HG03139 (cell line): ENCODE measurements around the gene PARD3.

Experiments used
- ATAC-seq: cut with Tn5 transposase; IDR thresholded peaks from one replicate; pipeline ENCODE4 v1.9.1; 2021; ENCODE audit not compliant: unreplicated experiment

The PARD3 gene

GRCh38 chr10:34178756-34179155 lies 636.3 kb downstream of the PARD3 start:
- ATAC-seq: no peak

- no peak for ATAC-seq
Observed at GRCh38 chr10:34178196-34178595, 636.9 kb downstream of the PARD3 start.

DNA sequence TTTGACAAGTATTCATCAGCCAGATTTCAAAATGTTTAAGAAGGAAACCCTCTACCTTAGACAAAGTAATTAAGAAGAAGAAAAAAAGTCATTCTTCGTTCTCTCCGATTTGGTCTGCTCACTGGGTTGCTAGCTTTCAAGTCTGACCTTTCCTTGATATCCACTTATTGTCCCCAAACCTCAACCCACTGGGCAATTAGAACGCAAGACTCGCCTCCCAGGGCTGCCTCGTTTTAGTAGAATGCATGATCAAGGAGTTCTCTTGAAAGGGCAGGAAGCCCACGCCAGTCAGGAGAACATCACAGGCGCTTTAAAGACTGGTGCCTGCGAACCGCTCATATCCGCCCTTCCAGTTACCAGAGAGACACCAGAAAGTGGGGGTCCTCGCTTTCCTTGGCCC lies 637.7 kb downstream of the PARD3 start:
- ATAC-seq: no peak

DNA sequence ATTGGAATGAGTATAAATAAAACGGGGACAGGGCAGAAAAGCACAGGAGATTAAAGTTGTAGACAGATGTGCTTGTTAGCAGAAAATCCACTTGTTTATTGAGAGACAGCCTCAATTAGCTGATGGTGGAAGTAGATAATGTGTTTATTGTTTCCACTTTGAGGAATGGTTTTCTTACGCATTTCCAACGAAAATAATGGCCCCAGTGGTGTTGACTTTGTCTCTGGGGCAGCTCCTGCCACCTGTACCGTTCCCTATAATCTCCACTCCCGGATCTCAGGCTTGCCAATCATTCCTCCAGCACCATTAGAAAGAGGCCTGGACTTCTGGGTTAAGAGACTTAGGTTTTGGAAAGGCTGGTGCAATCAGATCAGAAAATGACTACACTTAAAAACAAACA lies 638.7 kb downstream of the PARD3 start:
- no peak for ATAC-seq

- ATAC-seq: no peak
Observed at GRCh38 chr10:34175121-34175520, 640.0 kb downstream of the PARD3 start.

- ATAC-seq: no peak
Observed at GRCh38 chr10:34172936-34173533, 642.1 kb downstream of the PARD3 start.

DNA sequence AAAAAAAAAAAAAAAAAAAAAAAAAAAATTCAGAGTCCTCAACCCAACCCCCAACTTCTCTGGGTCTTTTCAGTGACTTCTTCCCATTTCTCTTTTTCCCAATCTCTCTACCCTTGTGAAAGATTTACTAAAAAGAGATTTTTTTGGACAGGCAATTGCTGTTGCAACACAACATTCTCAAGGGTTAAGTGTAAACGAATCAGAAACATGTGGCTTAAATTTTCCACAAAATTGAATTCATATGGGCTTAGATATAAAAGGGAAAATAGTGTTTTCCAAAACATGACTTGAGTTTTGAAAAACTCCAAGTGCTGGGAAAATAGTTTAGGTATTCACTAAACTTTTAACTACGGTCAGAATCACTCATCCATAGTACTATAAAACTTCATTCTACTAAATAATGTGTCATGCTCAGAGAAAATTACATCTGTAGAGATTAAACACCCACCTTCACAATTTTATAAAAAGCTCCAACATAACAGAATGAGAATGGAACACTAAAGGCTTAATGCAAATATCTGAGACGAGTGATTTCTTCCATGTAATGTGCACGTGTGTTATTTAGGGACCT lies 643.1 kb downstream of the PARD3 start:
- no peak for ATAC-seq

- ATAC-seq: no peak
Observed at GRCh38 chr10:34169677-34170076, 645.4 kb downstream of the PARD3 start.

GRCh38 chr10:34169131-34169530 lies 646.0 kb downstream of the PARD3 start:
- ATAC-seq: no peak

DNA sequence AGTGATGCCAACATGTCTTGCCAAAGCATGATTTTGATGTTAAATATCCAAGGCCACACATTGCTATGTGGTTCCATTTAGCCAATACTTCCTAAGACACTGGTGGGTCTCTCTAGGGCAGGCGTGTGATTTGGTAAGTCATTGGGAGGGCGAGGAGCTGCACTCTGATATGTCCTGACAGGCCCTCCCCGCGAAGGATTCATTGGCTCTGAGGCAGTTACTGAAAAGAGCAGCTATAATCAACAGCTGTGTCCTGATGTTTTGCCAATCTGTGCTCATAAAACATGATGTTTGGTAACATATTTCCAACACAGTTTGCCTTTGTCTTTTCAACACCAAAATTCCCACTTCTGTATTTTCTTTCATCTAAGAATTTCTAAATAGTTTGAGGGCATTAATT lies 646.7 kb downstream of the PARD3 start:
- no peak for ATAC-seq

DNA sequence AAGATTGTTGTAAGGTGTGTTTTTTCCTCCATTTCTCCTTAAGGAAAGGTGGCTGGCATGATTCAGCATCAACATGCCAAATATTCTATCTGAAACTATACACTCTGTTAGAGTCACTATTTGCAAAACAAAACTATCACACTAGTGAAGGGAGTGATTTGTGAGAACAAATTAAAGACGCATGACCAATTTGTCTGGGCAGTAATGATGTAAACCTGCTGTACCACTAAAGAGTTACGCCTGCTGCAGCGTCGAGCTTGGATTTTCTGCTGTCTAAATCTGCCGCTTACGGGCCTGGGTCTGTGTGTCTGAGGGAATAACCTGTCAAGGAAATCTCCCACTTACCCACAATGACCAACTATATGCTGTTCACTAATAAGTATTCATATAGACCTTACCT lies 648.3 kb downstream of the PARD3 start:
- no peak for ATAC-seq

GRCh38 chr10:34166354-34166753 lies 648.7 kb downstream of the PARD3 start:
- no peak for ATAC-seq

DNA sequence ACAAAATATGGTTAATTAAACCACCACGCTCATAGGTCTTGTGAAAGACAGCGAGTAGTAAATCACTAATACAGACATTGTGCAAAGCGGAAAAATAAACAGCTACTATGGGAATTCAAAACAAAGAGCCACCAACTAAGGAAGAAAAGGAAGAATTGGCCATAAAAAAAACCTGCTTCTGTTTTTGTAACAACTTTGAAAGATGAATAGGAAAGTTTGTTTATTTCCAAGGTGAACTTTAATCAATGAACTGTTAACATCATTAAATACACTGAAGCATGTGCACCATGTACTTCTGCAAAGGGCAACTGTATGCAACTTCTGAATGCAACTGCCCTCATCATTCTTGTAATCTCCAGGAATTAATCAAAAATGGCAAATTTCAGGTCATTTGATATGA lies 651.1 kb downstream of the PARD3 start:
- no peak for ATAC-seq

DNA sequence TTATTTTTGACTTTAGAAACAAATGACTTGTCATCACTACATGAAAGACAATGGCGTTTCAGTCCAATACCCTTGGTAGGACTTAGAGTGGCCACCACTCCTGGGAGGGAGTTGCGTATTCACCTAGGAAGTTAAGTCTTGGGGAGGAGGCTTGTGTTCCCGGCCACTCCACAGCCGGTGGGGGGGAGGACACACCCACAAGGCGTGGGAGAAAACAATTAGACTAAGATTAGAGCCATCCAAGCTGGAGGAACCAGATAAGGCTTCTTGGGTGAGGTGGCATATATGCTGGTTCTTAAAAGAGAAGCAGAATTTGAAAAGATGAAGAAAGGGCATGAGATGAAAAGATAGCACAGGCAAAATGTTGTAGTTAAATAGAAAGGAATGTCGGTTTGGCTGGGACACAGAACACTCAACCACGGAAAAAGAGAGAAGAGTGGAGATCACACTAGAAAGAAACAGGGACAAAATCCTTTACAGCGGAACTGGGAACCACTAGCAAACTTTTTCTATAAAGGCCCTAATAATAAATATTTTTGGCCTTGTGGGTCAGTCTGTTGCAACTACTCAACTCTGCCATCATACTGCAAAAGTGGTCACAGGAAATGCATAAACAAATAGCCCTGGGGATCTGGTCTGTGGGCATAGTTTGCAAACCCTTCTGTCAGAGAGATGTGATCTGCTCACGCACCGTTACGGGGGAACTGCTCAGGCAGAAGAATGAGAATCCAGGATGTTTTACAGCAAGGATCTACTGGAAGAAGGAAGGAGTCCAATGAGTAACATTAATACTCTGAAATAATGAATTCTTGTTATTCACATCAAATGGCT lies 651.8 kb downstream of the PARD3 start:
- no peak for ATAC-seq

DNA sequence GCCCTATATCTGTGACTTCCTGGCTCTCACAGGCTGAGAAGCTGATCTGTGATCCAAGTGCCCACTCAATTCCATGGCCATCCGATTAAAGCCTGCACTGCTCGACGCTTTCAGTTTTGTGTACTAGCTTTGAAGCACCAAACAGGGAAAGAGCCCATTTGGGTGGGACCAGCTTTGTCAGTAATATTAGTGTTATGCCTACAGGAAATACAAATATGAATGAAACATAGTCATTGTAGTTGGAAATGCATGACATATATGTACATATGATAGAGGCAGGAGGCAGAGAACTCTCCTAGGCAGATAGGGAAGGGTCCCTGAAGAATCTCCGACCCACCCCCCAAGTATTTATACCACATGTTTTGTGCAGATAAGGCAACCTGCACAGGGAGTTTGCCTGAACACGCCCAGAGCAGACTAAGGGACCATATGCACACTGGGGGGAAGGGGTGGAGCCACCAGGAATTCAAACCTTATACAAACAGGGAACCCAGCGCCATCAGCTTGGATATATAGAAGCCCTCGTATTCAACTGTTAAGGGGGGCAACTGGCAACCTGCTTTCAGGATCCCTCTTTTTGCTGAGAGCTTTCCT lies 653.2 kb downstream of the PARD3 start:
- ATAC-seq: no peak

DNA sequence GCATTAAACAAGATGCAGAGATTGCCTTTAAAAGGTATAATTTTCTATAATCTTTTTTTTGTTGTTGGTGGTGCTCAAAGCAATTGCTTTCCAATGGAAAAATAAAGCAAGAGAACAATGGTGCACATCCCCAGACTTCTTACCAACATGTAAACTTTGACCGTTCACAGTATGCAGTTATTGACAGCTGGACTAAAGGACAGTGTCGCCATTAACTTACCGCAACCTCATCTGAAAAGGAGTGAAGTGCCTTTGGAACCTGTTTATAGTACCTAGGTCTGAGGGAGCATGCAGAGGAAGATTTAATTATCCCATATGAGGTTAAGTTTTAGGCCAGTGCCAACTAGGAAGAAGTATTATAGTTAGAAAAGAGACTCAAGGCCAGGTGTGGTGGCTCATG lies 654.5 kb downstream of the PARD3 start:
- ATAC-seq: no peak

GRCh38 chr10:34157501-34157900 lies 657.6 kb downstream of the PARD3 start:
- ATAC-seq: no peak

DNA sequence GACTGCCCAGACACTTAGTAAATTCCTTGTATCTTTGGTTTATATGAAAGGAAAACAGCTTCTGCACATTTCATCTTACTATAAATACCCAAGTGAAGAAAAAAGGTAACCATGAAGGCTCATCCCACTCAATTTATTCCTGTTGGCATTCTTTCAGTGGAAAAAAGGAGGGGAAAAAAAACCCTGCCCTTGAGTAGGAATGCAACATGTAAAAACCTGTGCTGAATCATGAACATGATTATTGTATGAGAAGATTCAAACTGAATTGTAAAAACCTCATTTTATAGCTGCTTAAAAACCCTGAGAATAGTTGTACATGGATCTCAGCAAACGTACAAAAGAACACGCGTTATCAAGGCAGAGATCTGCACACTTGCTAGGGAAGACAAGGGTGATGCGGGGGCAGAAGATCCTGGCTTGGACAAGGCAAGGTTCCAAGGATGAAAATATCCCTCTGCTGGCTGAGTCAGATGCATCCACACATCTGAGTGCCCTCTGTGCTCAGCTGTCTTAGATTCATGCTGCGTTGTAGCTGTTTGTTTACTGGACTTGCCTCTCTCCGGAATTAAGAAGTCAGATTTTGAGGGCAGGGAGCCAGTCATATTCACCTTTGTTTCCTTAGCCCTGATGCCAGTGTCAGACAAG lies 658.2 kb downstream of the PARD3 start:
- no peak for ATAC-seq

- ATAC-seq: no peak
Observed at GRCh38 chr10:34155812-34156211, 659.3 kb downstream of the PARD3 start.

GRCh38 chr10:34154383-34154900 lies 660.7 kb downstream of the PARD3 start:
- no peak for ATAC-seq

GRCh38 chr10:34153663-34154382 lies 661.3 kb downstream of the PARD3 start:
- ATAC-seq: no peak
